IPS-18c (cell line): ENCODE results near the gene ITGAL.

Experiments used
- H3K4me3 ChIP-seq: 2 replicates; pipeline ENCODE4 v1.7.0; 2013; ENCODE audit warnings: low read depth, mild to moderate bottlenecking, low read length, moderate library complexity; ENCODE audit not compliant: insufficient read depth
- H3K9me3 ChIP-seq: one replicate; pipeline ENCODE4 v1.6.1; 2013; ENCODE audit warnings: mild to moderate bottlenecking, low read length, moderate library complexity; ENCODE audit not compliant: control insufficient read depth, insufficient read depth

Gene ITGAL

DNA sequence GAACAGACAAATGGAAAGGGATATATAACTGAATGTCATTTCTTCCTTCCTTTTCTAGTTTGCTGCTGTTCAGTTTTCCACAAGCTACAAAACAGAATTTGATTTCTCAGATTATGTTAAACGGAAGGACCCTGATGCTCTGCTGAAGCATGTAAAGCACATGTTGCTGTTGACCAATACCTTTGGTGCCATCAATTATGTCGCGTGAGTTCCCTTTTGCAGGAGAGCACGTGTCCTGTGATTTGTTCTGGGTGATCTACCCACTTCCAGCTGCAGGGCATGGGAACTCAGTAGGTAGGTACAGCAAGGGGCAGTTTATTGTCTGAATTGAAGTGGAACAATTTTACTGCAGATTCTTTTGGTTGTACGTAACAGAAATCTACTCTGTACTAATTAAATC is 8.8 kb downstream of the ITGAL start:
- Histone ChIP-seq H3K4me3 (no peak overlapping the region), H3K9me3 (no peaks in the 10 kb centered on the region)

DNA sequence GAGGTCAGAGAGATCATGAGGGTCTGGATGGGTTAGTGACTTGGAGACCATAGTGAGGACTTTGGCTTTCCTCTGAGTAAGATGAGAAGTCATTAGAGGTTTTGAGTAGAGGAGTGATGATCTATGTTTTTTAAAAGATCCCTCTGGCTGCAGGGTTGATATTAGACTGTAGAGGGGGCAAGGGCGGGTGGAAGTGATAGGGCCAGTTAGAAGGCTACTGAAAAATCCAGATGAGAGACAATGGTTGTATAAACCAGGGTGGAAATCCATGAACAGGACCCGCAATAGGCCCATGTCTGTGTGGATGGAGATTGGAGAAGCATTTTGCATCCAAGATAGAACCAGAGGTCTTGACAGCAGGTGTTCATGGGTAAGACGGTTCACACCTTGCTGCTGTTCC is 9.8 kb downstream of the ITGAL start:
- H3K9me3 ChIP-seq = no peaks in the 10 kb centered on the region
- no peak overlapping the region for H3K4me3 ChIP-seq

DNA sequence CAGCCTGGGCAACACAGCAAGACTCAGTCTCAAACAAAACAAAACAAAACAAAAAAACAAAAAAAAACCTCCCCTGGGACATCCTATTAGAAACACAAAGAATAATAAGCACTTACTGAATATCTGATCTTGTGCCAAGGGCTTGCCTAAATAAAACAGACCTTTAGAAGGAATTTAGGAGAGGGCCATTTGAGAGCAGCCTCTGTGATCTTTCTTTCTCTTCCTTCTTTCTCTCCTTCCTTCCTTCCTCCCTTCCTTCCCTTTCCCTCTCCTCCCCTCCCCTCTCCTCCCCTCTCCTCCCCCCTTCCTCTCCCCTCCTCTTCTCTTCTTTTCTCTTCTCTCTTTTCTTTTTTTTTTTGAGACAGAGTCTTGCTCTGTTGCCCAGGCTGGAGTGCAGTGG is 12.3 kb downstream of the ITGAL start:
- Histone ChIP-seq H3K9me3 (no peaks in the 10 kb centered on the region), H3K4me3 (no peak overlapping the region)

DNA sequence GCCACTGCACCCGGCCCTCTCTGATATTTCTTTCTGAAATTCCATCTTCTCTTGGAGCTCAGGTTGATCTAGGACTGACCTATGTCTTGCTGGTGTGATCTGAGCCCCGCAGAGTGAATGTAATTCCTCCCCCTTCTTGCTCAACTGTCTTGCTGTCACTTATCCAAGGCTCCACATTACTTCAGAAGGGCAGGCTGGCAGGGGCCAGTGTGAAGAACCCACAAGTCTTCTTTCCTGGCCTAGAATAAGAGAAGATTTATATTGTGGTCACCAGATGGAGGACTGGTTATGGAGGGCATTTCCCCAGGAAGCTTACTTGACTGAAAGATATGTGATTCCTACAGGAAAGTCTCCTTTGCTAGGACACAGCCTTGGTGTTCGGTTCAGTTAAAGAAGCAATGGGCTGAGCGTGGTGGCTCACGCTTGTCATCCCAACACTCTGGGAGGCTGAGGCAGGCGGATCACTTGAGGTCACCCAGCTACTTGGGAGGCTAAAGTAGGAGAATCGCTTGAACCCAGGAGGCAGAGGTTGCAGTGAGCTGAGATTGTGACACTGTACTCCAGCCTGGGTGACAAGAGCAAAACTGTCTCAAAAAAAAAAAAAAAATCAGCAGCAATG is 13.4 kb downstream of the ITGAL start:
- Histone ChIP-seq H3K4me3 (no peak overlapping the region), H3K9me3 (no peaks in the 10 kb centered on the region)

DNA sequence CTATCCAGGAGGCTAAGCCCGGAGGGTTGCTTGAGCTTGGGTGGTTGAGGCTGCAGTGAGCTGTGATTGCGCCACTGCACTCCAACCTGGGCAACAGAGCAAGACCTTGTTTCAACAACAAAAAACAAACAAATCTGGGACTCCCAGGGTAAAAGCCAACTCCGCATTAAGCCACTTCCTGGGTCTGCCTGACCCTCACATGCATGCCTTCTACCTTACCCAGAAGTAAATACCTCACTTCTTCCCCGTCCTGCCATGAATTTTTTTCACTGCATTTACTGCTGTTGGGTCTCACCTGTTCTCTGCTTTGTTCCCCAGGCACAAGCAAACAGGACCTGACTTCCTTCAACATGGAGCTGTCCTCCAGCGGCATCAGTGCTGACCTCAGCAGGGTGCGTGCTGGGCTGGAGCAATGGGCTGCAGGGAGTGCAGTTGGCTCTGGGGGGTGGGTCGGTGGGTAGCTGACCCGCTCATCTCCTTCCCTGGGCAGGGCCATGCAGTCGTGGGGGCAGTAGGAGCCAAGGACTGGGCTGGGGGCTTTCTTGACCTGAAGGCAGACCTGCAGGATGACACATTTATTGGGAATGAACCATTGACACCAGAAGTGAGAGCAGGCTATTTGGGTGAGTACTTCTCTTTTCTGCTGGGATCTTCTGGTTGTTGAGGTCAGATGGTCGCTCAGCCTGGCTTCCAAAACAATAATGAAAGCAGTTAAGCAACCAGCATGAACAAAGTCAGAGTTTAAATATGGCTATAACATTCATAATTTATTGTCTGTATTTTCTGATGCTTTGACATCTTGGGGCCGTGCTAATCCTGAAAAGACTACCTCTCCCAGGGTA is 16.4 kb downstream of the ITGAL start:
- Histone ChIP-seq H3K4me3 (no peak overlapping the region), H3K9me3 (no peaks in the 10 kb centered on the region)

DNA sequence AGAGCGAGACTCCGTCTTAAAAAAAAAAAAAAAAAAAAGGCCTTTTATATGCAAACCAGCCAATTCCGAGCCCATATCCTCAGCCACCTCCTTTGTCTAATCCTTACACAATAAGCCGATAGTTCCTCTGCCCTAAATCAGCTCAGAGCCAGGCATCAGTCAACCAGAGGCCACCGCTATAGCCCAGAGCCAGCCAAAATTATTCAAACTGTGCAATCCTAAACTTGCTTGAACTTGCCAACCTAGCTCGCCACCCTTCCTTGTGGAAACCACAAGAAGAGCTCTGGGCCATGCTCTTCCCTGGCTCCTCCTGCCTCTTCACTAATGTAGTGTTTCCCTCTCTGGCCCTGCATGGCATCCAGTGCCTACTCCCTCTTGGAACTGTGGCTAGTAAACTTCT is 17.7 kb downstream of the ITGAL start:
- H3K9me3 ChIP-seq = no peaks in the 10 kb centered on the region
- no peak overlapping the region for H3K4me3 ChIP-seq

DNA sequence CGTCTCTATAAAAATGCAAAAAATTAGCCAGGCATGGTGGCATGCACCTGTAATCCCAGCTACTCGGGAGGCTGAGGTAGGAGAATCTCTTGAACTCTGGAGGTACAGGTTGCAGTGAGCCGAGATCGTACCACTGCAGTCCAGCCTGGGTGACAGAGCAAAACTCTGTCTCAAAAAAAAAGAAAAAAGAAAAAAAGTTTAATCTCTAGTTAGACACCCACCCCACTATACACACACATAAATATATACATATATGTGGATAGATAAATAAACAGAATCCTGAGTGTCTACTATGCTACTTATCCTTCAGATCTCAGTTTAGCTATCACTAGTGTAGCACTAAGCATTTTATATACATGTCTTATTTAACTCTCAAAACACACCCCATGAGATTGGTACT is 18.7 kb downstream of the ITGAL start:
- Histone ChIP-seq H3K9me3 (no peaks in the 10 kb centered on the region), H3K4me3 (no peak overlapping the region)

DNA sequence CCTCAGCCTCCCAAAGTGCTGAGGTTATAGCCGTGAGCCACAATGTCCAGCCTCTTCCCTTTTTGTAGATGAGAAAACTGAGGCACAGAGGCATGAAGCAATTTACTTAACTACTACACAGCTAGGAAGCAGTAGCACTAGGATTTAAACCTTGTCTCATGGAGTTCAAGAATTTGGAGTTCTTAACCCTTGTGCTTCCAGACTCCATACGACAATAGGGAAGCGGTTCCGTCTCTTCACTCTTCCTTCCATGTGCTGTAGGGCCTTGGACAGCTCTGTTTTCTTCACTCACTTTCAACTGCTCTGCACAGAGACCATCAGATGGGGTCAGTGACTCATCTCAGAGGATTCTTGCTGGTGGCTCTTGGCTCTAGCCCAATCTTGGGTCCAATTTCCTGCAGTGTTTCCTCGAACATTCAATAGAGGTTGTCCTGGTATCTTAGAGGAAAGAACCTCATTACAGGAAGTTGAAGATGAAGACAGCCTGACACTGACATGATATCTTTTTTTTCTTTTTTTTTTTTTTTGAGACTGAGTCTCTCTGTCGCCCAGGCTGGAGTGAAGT is 19.3 kb downstream of the ITGAL start:
- Histone ChIP-seq H3K9me3 (no peaks in the 10 kb centered on the region), H3K4me3 (no peak overlapping the region)

DNA sequence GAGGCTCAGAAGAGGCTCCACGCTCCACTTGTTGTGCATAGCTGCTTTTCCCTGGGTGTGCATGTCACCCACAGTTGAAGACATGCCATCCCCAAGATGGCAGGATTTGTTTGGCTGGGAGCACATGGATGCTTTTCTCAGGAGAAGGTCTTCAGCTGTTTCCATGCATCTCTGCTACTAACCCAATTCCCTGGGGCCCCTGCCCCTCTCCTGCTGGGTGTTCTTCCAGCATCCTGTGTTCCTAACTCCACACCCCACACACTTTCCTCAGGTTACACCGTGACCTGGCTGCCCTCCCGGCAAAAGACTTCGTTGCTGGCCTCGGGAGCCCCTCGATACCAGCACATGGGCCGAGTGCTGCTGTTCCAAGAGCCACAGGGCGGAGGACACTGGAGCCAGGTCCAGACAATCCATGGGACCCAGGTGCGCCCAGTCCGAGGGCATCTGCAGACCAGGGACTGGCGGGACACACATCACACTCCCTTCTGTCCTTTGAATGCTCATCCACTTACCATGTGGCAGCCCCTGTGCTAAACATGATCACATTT is 21.5 kb downstream of the ITGAL start:
- H3K9me3 ChIP-seq = no peaks in the 10 kb centered on the region

DNA sequence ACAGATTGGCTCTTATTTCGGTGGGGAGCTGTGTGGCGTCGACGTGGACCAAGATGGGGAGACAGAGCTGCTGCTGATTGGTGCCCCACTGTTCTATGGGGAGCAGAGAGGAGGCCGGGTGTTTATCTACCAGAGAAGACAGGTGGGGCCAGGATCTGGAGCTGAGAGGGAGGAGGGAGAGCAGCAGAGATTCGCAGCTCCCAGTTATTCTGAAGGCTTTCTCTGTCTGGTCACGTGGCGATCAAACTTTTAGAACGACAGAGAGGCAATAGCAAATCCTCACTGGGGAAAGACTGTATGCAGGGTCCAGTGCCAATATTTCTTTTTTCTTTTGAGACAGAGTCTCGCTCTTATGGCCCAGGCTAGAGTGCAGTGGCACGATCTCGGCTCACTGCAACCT is 22.2 kb downstream of the ITGAL start:
- Histone ChIP-seq H3K9me3 (no peaks in the 10 kb centered on the region), H3K4me3 (no peak overlapping the region)

More for the DNA sequence above, 21.5 kb downstream of the ITGAL start:
- no peak overlapping the region for H3K4me3 ChIP-seq

DNA sequence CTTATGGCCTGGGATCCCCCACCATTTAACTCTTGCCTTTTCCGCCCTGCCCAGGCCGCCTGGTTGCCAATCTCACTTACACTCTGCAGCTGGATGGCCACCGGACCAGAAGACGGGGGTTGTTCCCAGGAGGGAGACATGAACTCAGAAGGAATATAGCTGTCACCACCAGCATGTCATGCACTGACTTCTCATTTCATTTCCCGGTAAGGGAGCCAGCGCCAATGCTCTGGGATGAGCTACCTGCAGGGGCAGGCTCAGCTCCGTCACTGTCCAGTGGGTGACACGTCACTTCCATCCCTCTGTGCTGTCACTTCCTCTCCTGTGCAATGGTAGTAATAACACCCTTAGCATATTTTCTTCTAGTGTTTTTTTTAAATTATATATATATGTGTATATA is 26.7 kb downstream of the ITGAL start:
- H3K4me3 ChIP-seq = no peak overlapping the region

DNA sequence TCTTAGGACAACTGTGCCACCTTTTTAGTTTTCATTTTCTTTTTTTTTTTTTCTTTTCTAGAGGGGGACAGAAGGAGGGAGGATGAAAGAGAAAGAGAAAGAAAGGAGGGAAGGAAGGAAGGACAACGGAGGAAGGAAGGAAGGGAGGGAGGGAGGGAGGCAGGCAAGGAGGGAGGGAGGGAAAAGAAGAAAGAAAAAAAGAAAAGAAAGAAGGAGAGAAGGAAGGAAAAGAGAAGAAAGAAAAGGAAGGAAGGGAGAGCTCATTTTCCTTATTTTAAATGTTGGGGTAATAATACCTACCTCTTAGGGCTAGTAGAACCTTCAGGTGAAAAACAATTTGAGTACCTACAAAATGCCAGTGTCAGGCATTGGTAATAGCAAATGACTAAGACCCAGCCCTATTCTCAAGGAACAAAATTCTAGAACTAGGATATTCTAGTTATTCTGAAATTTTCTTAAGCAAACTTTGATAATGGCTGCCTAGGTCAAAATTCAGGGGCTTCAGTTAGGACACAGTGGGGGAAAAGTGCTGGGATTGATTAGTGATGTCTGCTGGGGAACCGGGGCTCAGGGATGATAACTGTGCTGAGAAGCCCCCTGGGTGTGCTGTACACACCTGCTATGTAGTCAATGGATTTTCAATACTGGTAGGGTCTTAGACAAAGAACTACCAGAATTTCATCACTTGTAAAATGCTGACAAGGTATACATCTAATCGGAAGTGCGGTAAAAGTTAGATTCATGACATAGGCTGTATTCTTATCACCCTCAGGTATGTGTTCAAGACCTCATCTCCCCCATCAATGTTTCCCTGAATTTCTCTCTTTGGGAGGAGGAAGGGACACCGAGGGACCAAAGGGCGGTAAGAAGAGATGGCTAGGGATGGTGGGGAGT is 31.1 kb downstream of the ITGAL start:
- H3K9me3 ChIP-seq = no peaks in the 10 kb centered on the region
- no peak overlapping the region for H3K4me3 ChIP-seq

More for the DNA sequence above, 26.7 kb downstream of the ITGAL start:
- H3K9me3 ChIP-seq = no peaks in the 10 kb centered on the region

DNA sequence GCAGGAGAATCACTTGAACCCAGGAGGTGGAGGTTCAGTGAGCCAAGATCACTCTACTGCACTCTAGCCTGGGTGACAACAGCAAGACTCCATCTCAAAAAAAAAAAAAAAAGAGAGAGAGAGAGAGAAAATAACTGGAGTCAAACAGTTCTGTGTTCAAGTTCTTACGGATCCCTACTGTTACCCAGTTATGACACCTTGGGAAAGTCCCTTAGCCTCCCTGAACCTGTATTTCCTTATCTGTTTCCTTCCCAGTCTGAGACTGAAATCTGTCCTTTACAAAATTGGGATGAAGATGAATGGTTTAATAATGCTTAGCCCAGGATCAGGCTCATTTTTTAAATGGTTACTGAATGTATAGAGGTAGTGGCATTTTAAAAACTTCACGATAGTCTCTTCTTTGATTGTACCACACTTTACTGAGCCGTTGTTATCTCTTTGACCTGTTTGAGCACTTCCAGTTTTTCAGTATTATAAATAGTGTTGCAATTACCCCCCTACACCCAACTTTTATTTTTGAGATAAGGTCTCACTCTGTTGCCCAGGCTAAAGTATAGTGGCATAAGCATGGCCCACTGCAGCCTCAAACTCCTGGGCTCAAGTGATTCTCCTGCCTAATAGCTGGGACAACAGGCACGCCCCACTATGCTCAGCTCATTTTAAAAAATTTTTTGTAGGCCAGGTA is 36.7 kb downstream of the ITGAL start:
- Histone ChIP-seq H3K9me3 (no peaks in the 10 kb centered on the region), H3K4me3 (no peak overlapping the region)

DNA sequence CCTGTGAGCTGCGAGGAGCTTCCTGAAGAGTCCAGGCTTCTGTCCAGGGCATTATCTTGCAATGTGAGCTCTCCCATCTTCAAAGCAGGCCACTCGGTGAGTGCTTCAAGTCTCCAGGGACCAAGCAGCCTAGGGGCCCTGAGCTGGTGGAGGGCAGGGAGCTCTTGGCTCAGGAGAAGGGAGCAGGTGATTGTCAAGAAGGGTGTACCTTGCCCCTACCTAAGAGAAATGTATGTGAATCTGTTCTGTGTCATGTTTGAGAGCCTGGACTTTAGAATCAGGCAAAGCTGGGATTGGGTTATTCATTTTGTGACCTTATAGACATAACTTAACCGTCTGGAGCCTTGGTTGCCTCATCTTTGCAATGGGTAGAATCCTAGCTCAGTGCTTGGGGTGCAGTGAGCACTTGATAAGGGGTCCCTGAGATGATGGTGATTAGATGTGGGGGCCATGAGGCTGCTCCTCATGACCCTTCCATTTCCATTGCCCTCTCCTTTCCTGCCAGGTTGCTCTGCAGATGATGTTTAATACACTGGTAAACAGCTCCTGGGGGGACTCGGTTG is 37.9 kb downstream of the ITGAL start:
- no peak overlapping the region for H3K4me3 ChIP-seq
- H3K9me3 ChIP-seq = no peaks in the 10 kb centered on the region

DNA sequence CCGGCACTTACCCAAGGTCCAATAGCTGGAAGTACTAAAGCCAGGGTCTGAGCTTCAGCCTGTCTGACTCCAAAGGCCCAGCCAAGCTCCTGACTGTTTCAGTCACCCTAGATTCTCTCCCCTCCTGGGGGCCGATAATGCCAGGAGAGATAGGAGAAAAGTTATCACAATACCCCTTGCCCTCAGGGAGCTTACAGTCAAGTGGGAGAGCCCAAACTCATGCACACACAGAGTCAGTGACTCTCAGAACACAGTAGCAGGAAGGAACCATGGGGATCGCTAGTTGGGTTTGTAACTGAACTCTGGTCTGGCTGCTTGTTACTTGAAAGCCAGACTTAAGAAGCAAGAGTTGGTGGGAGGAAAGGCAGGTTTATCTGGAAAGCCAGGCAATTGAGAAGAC is 39.0 kb downstream of the ITGAL start:
- Histone ChIP-seq H3K4me3 (no peak overlapping the region), H3K9me3 (no peaks in the 10 kb centered on the region)

DNA sequence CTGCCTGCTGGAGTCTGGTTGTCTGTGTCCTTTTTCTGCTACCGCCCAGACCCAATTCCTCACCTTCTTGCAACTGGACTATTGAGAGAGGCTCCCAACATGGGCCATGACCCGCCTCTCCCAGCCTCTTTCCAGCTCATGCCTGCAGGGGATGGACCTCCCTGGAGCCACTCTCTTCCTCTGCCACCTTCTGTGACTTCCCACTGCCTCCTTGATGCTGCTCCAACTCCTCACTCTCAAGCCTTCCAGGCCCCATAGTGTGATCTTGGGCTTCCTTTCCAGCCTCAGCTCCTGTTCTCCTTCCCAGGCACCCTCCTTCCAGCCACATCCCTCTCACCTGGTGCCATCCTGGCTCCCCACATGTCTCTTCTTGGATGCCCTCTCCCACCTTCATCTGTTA is 42.7 kb downstream of the ITGAL start:
- Histone ChIP-seq H3K9me3 (no peaks in the 10 kb centered on the region), H3K4me3 (no peak overlapping the region)
